Inflammatory macrophage (primary cell): ENCODE data around the gene ANKS6.

Experiments used
- DNase-seq, 2 donors: peaks; one replicate each; pipeline ENCODE4 v3.0.0-alpha.2; 2020 to 2022
- total RNA-seq, 18 experiments: gene quantifications; one replicate each; lab custom pipeline; 2026; ENCODE audit warnings: mixed read lengths in 6 of 18, inconsistent platforms in 2 of 18; lab: John Stamatoyannopoulos, UW

ANKS6 gene
- total RNA-seq: 2.8 to 32.1 (median 13.5) reads per million in 18 experiments

DNA sequence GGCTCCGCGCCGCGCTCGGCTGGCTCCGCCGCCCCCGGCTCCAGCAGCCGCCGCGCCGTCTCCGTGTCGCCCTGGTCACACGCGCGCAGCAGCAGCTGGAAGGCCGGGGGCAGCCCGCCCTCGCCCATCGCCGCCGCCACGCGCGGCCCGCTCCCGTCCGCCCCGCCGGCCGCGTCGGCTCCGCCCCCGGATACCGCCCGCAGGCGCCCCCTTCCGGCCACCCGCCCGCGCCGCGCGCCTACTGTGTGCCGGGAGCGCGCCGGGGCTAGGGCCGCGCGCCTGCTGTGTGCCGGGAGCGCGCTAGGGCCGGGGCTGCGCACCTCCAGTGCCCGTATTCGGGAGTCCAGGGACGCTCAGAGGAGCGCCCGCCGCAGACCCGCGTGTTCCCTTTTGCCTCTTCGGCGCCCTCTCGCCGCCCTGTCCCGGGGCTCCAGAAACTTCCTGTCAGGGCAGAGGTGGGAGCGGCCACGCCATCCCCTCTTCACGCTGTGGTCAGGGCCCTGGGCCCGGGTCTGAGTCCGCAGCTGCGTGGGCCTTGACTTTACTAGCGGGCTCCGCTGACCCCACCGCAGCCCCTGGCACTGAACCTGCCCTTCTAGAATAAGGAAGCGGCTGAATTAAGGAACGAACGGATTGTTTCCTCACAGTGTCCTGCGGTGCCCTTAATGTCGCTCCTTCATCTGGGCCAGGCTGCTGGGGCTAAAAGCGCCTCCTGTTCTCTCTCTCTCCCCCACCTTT, at the start of gene ANKS6:
Gene ANKS6 (minus strand): TSS at position 192 of the 738 bp plus-strand sequence. CDS start 64 bp downstream, at position 128.
- DNase-seq: peak; percentile 67 to 75

DNA sequence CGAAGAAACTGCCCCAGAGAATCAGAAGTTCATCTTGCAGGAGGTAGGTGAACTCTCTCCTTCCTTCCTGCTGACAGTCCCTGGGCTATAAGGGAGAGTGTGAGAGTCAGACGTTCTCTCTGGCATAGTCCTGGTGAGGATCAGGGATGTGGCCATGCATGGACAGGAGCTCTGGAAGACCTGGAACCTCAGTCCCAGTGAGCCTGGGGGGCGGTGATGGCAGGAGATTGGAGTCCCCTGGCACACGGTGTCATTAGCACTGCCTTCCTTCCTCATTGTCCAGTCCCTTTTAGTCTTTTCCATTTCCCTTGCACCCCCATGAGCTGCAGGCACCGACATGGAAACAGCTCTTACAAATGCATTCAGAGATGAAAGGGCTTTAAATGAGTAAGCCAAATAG, 49.7 kb upstream of the ANKS6 start:
- DNase-seq: no peak

DNA sequence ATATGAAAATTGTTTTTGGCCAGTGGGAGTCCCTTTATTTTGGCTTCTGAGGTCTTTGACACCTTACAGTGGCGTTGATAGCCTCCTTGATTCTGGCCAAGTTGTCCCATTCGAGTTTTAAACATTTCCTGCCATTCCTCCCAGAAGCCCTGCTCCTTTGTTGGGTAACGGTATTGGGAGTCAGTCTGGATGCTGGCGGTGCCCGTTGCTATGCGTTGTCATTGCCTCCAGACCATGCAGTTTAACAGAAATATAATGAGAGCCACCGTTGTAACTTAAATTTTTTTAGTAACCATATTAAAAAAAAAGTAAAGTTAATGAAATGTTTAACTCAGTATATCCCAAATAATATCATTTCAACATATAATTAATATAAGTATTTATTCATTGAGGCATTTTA, 46.2 kb upstream of the ANKS6 start:
- no peak for DNase-seq

DNA sequence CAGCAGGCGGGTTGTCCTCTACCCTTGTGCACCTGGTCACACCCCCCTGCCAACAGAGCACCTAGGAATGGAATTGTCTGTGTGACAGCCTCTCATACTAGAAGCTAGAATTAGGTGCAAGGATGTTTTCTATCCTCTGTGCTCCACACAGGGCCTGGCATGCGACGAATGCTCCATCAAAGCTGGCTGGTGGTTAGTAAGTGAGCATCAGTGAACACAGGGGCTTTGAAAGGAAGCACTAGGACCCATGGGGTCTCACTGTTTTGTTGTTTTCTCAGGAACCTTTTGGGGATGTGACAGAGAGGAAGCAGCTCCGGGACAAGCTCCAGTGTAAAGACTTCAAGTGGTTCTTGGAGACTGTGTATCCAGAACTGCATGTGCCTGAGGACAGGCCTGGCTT, 43.4 kb upstream of the ANKS6 start:
- no peak for DNase-seq

DNA sequence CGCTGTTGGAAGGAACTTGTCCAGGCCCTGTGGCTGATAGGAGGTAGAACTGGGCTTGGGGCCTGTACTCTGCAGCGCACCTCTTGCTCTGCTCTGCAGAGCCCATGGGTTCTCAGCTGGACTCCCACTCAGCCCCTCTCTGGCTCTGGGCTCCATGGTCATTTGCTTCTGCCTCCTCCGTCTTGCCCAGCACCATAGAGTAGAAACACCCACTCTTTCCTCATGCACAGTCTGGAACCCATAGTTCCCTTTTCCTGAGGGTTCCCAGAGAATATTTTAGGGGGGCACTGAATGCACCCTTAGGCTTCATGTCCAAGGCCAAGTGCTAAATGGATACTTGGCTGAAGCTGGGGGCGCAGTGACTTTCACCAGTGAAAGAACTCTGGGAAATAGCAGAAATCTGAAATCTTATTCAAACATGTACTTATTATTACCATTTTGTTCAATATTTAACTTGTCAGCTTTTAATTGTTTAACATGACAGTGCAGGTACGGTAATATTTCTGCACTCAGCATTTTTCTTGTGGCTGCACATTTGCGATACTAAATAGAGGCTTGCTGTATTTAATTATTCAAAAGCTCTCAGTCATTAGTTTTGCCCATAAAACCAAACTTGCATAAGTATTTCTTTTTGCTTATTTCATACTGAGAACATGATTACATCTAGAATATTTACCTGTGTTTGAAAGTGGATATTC, 42.7 kb upstream of the ANKS6 start:
- peak; percentile 56 to 80 for DNase-seq

DNA sequence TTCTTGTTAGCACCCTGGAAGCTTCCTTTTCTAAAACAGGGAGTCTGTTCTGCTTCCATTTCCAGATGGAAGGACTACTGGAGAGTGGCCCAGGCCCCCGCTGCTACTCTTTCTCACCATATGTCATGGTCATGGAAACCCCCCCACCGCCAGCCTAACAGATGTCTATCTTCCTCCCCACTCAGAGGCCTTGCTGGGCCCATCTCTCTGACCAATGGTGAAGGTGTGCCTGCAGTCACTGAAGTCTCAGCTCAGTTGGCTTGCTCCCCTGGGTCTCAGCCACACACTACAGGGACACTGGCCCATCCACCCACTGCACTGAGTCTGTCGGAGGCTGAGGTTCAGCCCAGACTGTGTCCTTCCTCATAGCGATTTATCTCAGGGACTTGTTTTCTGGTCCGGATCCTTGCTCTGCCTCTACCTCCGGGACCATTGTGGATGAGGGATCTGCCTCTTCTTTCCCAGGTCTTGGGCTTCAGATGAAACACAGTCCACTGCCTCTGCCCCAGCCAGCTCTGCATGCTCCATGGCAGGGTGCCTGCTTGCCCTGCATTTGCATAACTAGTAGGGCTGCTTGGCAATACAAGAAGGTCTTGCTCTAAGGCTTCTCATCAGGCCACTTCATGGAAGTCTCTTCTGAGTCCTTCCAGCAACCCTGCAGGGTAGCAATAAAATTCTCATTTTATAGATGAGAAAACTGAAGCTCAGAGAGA, 42.0 kb upstream of the ANKS6 start:
- DNase-seq: no peak

DNA sequence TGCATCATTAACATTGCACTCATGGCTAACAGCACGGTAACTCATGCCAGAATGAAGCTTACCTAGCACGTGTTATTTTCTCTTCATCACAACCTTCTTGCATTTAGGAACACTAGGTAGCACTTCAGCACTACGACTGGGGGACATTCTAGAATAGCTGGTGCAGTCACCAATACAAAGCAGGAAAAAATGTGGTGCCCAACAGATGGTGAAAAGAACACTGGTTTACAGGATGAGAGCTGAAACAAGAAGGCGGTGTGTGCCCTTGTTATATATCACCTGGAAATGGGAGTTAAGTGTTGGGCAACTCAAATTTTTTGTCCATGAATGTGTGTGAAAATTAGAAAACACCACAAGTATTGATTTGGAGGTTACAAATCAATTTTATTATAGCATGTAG, 41.2 kb upstream of the ANKS6 start:
- DNase-seq: no peak

DNA sequence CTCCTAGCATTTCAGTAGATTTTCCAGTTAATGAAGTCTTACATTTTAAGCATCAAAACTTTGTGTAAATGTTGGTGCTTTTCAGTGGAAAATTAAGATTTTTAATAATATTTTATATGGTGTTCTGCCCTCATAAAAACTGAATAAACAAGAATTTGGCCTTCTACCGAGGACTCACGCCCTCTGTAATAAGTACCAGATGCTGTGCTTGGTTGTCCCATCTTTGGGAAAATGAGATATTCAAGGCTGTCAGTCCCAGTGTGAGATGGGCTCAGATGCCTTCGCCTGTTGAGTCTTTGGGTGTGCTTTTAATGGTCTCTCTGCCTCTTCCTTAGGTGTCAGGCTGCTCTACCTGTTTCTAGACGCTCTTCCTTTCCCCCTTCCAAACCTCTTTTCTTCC, 39.9 kb upstream of the ANKS6 start:
- DNase-seq: no peak

DNA sequence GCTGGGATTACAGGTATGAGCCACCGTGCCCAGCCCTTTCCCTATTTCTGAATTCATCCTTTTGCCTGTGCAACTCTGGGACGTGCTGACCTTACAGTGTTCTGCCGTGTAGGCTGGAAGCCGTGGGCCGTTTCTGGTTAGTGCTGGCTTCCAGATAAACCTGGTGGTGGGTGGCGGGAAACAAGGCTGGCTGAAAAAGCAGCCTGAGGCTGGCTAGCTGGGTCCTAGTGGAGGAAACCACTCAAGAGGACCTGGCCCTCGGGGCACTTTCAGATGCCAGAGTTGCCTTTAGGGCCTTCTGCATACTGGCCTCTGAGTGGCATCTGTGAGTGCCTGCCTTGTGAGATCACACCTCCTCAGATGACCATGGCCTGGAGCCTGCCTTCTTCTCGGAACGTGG, 38.0 kb upstream of the ANKS6 start:
- DNase-seq: peak in 1 of 2 donors; percentile 62

DNA sequence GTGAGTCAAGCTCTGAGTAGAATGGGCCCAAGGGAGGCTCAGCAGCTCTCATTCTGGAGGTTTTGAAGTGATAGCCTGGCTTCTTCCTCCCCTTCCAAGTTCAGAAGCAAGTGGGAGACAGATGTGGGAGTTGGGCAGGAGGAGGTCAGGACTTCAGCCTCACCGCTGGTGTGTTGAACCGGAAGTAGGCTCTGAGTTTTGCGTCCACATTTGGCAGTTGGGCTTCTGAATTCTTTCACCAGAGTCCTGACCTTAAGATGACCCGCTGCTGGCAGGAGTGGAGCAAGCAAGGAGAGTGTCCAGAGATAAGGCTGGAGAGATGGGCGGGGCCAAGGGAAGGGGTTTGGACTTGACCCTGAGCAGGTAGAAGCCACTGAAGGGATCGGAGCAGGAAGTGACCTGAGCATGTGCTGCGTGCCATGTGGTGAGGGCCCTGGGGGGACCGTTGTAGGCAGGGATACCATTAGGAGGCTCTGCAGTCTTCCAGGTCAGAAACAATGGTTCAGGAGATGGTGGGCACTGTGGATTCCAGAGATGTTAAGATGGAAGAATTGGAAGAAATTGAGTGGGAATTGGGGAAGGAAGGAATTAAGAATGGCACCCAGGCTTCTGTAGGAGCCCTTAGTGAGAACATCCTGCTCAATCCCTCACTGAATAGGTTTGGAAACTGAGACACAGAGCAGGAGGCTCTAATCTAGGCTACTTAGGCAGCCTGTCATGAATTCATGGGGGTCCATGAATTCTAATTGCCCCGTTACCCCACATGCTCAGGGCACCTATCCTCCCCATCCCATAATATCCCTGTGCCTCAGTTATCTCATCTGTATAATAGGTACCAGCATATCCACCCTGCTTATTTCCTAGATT, 37.0 kb upstream of the ANKS6 start:
- DNase-seq: peak; percentile 59 to 78

DNA sequence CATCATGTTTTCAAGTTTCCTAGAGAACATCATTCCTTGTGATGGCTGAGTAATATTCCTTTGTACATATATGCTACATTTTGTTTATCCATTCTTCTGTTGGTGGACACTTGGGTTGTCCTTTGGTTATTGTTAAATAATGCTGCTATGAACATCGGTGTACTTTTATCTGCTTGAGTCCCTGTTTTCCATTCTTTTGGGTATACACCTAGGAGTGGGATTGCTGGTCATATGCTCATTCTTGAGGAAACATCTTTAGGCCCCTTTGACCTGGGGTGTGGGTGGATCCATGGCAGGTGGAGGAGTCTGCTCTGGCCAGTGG, 36.4 kb upstream of the ANKS6 start:
- DNase-seq: no peak

DNA sequence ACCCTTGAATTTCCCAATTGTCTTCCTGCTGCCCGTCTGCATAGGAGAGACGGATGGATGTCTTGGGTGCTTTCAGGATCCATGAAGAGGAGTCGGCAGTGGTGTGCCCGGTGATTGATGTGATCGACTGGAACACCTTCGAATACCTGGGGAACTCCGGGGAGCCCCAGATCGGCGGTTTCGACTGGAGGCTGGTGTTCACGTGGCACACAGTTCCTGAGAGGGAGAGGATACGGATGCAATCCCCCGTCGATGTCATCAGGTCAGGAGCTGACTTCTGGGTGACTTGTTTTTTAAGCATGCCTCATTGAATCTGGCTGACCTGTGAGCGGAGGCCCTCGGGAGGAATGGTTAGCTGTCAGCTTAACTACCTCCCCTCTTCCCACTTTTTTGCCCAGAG, 35.3 kb upstream of the ANKS6 start:
- DNase-seq: no peak

DNA sequence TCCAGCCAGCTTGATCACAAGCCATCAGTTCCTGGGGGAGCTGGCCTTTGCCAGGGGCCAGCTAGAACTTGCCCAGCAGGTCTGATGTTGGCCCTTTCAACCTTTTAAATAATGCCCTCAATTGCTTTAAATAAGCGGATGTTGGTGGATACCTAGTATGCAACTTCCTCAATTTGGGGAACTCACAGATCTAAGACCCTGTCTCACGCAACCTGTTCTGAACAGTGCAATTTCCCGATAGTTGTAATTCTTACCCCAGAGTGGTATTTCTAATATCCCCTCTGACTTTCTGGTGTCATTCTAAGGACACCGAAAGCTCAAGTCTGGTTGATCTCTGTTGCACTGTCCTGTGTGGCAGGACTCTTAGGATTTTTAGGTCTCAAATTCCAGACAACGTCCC, 34.2 kb upstream of the ANKS6 start:
- peak in 1 of 2 donors; percentile 31 for DNase-seq

DNA sequence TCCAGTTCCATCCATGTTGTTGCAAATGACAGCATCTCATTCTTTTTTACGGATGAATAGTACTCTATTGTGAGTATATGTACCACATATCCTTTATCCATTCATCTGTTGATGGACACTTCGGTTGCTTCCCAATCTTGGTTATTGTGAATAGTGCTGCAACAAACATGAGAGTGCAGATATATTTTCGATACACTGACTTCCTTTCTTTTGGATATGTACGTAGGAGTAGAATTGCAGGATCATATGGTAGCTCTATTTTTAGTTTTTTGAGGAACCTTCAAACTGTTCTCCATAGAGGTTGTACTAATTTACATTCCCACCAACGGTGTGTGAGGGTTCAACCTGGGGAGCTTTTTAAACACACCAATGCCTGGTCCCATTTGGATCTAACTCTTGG, 33.4 kb upstream of the ANKS6 start:
- DNase-seq: peak; percentile 41 to 63

DNA sequence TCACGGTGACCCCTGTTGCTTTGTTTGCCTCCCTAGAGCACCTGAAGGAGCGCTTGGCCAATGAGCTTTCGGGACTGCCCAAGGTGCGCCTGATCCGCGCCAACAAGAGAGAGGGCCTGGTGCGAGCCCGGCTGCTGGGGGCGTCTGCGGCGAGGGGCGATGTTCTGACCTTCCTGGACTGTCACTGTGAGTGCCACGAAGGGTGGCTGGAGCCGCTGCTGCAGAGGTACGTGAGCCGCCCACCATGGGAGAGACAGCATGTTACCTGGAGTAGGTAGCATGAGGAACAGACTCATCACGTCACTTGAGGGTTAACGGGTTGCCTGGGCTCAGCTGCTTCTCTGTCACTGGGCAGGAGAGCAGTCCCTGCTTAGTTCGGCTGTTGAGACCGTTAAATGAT, 30.4 kb upstream of the ANKS6 start:
- DNase-seq: no peak

DNA sequence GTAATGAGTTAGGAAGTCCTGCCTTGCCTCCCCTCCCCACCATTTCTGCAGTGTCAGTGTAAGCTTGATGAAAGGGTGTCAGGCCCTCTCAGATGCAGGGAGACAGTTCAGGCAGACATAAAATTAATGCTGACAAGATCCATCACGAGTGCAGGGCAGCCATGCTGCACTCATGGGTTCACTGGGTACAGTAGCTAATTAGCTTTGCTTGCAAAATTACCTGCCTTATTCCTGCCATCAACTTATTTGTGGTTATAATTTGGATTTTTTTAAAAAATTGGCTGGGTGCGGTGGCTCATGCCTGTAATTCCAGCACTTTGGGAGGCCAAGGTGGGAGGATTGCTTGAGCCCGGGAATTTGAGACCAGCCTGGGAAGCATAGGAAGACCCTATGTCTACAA, 29.1 kb upstream of the ANKS6 start:
- DNase-seq: no peak

DNA sequence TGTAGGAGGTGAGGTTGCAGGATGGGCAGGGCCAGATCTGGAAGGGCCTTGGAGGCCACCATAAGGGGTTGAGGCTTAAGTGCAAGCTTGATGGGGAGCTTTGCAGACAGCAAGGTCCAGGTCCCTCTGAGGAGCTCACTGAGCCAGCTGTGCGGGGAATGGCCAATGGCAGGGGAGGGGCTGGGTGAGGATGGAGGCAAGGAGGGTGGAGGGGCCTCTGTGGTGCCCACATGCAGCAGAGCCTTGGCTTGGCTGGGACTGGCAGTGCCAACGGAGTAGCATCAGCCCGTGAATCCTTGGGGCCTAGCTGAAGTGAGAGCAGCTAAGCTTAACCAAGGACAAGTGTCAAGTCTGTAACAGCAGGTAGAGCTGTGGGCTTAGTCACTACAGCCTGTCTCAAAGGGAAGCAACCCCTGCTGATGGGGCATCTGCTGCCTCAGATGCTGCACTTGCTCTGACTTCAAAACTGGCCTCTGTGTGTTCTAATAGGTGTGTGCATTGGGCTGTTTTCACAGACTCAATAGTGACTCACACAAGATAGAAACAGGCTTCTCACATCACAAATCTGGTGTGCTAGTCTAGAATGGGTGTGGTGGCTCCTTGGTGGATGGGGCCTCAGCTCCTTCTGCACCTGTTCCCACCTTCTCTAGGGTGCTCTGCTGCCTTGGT, 27.4 kb upstream of the ANKS6 start:
- DNase-seq: no peak

DNA sequence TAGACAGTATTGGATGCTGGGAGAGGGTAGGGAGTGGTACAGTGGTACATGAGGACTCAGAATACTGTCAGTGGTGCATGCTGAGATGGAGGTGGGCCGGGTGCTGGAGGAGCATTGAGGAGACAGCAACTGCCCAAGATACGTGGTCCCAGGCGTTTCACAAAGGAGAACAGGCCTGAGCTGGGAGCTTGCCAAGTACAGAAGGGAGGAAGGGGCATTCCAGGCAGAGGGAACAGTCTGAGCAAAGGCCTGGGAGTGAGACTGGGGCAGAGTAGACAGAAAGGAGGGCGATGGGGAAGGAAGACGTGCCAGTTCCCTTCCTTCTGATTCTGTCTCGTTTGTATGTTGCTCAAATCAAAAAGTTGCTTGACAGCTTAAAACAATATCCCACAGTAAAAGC, 26.3 kb upstream of the ANKS6 start:
- DNase-seq: no peak

DNA sequence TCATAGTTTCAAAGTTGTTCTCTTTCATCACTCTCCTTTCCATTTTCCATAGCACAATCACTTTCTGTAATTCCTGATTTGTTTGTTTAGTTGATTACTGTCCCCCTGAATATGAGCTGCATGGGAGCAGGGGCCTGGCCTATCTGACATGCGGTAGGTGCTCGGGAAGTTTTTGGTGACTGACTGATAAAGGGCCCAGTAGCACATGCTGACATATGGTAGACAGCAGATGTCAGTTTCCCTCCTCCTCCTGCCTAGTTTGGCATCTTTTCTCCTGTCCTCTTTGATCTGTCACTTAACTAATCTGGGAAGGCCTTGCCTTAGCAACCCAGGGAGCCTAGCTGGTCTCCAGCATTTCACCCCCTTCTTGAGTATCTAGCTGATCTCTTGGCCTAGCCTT, 25.5 kb upstream of the ANKS6 start:
- no peak for DNase-seq

DNA sequence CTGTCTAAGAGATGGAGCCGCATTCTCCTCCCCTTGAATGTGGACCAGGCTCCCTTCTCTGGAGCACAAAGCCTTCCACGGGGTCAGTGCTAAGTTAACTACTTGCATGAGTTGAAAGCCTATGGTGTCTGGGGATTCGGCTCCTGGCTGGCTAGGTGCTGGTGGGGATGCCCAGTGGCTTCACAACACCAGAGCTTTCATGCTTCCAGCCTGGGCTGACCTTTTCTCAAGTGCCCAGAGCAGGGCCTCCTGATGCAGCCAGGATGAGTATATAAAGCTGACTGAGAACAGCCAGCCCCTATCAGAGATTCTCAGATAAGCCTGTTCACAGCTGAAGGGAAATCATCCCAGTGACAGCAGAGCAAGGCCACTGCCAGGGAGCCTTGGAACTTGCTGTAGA, 22.9 kb upstream of the ANKS6 start:
- DNase-seq: no peak

DNA sequence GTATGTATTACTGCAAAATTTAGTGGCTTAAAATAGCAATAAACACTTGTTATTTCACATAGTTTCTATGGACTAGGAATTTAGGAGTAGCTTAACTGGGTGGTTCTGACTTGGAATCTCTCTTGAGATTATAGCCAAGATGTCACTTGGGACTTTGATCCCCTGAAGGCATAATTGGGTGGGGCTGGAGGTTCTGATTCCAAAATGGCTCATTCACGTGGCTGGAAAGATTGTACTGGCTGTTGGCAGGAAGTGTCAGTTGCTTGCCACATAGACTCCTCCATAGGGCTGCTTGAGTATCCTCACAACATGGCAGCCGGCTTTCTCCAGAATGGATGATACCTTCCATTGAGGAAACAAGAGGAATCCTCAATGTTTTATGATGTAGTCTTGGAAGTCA, 22.4 kb upstream of the ANKS6 start:
- no peak for DNase-seq

DNA sequence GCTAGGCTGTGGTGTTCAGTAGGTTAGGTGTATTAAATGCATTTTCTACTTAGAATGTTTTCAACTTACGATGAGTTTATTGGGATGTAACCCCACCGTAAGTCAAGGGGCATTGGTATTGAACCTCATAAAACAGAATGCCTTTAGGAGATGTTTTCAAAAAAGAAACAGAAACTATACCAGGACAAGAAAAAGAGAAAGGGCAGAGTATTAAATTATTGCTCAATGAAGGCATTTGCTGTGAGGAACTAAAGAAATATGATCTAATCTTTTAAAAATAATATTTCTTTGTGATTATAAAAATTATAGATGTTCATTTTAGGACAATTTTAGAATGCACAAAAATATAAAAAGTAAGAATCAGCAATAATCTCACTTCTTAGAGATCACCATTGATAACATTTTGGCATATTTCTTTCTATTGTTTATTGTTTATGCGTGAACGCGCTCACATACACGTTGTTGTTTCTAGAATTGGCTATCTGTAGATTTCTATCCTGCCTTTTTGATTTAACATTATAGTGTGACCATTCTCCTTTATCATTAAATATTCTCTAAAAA, 19.1 kb upstream of the ANKS6 start:
- no peak for DNase-seq
